HG02840 (cell line): ENCODE data around the gene LRCH4.

ENCODE experiments used
- ATAC-seq: cut with Tn5 transposase; IDR thresholded peaks from one replicate; pipeline ENCODE4 v1.9.1; 2021; ENCODE audit warnings: mild to moderate bottlenecking, moderate library complexity, moderate number of reproducible peaks; ENCODE audit not compliant: unreplicated experiment, low FRiP score

Gene LRCH4

GRCh38 chr7:100583132-100584053 is 2.5 kb downstream of the LRCH4 start:
- ATAC-seq = no peak

GRCh38 chr7:100582650-100583049 is 3.3 kb downstream of the LRCH4 start:
- no peak for ATAC-seq

- no peak for ATAC-seq
These were observed 3.8 kb downstream of the LRCH4 start for GRCh38 chr7:100582041-100582579.

- ATAC-seq = no peak
These were observed 5.3 kb downstream of the LRCH4 start for GRCh38 chr7:100580466-100581283.

DNA sequence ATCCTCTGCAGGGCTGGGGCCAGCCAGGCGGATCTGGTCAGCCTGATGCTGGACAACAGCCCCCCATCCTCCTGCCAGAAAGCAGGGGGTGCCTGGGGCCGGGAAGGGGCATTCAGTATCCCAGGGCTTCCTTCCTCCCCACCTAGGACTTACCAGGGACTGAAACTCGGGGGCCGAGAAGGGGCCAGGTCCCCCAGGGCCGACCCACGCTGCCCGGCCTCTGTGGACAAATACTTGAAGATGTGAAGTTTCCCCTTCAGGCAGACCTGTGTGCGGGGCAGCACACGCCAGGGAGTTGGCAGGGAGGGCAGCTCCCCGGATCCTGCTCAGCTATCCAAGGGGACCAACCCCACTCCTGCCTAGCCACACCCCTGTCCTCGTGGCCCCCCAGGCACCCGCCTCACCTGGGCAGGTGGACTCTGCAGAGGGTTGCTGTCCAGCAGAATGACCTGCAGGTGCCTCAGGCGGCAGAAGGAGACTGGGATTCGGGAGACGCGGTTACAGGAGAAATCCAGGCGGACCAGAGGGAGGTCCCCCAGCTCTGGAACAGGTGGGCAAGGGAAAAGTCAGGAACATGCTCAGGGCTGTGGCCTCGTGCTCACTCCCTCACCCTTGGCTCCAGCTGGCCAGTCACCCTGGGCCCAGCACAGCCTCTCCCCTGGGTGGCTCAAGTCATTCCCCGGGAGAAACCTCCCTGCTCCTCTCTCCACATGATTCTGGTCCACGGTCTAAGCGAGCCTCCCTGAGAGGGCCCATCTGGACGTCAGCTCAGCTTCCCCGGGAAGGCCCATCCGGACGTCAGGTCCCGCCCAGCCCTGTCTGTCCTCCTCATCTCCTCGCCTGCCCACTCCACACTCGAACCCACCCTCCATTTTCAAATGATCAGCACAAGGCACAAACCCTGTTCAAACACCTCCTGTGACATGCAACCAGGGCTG is 7.4 kb downstream of the LRCH4 start:
- ATAC-seq = no peak

- no peak for ATAC-seq
These were observed 8.4 kb downstream of the LRCH4 start for GRCh38 chr7:100577507-100577906.

DNA sequence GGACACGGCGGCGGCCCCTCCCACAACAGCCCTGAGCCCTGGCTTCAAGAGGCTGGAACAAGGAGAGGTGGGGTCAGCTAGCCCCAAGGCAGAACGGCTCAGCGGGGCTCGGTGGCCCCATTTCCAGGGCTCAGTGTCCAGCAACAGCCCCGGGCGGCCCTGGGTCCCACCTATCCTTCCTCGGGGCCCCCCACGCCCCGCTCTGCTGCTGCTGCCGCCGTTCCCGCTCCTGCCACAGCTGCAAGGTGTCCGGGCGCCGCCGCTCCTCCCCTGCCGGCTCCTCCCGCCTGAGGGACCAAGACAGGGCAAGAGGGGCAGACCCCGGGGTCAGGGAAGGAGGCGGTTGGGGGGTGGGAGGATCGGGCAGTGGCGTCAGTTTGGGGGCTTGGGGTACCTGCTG is 8.8 kb downstream of the LRCH4 start:
- no peak for ATAC-seq

GRCh38 chr7:100576384-100576993 is 9.4 kb downstream of the LRCH4 start:
- no peak for ATAC-seq

DNA sequence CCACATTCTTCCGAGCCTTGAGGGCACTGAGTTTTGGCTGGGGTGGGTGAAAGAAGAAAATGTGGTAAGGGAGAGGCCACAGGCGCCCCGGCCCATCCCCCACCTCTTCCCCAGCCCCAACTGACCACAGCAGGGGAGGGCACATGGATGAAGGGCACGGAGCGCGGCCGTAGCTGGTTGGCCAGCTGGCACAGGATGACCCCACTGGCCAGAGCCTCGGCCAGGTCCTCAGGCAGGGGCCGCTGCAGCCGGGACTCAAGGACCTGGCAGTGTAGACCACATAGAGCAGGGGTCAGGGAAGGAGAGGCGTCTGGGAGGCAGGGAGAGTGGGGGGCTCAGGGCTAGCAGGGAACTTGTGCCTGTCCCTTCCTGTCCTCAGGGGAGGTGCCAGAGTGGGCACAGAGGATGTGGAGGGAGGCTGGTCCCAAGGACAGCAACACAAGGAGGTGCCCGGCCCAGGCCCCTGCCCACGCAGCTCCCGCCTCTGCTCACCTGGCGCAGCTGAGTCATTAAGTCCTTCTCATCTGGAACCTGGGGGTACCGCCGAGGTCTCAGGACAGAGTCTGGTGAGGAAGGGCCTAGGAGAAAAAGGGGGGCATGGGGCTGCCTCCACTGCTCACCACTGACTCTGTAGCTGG is 10.1 kb downstream of the LRCH4 start:
- no peak for ATAC-seq

DNA sequence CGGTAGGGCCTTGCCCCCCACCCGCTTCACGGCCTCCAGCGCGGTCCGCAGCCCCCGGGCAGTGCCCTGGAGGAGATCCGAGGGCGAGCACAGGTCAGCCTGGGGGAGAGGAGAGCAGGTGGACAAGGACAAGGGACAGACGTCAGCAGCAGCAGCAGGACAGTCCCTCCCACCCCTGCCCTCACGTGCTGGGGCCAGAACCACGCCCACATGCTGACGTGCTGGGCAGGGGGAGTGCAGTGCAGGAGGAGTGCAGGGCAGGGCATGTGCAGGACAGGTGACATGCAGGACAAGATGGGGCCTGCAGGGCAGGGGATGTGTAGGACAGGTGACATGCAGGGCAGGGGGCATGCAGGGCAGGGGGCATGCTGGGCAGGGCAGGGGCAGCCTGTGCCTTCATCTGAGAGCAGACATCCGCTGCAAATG is 10.7 kb downstream of the LRCH4 start:
- no peak for ATAC-seq

DNA sequence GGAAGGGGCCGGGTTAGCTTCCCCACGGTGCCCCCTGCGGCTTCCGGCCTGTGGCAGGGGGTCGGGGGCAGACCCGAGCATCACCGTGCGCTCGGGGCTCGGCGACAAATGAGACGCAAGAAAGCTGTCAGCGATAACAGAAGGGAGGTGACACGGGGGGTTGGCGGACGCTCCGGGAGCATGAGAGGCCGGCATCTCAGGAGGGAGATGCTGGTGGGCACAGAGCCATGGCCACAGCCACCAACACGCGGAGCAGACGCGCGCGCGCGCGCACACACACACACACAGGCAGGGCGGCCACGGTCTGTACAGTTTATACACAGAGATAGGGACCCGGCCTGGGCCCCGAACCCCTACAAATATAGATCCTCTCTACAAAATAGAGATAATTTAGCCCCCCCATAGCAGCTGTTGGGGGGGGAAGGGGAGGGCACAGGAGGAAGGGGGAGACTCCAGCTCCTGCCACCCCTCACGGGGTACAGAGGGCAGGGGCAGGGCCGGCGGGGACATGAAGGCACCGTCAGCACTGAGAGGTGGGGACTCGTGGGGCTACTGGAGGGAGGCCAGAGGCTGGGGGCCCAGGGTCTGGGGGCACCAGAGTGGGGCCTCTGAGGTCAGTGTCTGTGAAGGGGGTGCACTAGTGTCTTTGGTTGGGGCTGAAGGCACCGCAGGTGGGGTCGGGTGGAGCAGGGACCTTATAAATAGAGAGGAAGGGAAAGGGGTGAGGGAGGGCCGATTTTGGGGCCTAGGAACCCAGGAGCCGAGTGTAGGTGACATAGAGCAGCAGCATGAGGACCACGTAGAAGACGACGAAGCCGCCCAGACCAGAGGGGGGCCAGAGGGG is 11.3 kb downstream of the LRCH4 start:
- no peak for ATAC-seq

GRCh38 chr7:100573691-100574361 is 12.1 kb downstream of the LRCH4 start, which contains the start of gene SAP25:
Gene SAP25, minus strand, starts transcription at chr7:100573900. Its CDS starts 158 bp downstream, at chr7:100573742.
- no peak for ATAC-seq

GRCh38 chr7:100572949-100573675 is 12.8 kb downstream of the LRCH4 start:
- ATAC-seq = no peak

DNA sequence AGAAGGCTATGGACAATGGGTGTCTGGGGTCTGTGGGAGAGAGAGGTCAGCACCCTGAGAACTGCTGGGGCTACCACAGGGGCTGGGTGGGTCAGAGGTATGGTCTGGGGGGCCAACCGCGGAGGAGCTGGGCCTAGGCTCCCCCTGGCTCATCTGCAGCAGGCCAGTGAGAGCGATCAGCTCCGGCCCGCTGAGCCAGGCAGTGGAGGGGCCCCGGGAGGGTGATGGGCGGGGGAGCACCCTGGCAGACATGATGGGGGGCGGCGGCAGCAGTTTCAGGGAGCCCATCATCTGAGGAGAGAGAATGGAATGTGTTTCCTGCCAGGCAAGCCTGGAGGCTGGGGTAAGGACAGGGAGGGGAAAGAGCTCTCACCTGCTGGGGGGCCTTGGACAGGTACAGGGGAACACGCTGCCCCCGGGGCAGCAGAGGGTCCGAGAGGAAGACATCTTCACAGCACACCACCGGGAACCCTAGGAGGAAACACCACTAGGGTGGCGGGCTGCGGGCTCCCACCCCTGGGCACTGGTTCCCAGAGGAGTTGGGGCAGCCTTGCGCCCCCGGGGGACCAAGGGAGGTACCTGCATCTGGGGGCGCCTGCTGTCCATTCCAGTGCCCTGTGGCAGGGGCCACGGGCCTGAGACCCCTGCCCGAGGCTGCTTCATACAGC is 13.5 kb downstream of the LRCH4 start:
- ATAC-seq = no peak

GRCh38 chr7:100571829-100572116 is 14.2 kb downstream of the LRCH4 start:
- ATAC-seq = no peak

DNA sequence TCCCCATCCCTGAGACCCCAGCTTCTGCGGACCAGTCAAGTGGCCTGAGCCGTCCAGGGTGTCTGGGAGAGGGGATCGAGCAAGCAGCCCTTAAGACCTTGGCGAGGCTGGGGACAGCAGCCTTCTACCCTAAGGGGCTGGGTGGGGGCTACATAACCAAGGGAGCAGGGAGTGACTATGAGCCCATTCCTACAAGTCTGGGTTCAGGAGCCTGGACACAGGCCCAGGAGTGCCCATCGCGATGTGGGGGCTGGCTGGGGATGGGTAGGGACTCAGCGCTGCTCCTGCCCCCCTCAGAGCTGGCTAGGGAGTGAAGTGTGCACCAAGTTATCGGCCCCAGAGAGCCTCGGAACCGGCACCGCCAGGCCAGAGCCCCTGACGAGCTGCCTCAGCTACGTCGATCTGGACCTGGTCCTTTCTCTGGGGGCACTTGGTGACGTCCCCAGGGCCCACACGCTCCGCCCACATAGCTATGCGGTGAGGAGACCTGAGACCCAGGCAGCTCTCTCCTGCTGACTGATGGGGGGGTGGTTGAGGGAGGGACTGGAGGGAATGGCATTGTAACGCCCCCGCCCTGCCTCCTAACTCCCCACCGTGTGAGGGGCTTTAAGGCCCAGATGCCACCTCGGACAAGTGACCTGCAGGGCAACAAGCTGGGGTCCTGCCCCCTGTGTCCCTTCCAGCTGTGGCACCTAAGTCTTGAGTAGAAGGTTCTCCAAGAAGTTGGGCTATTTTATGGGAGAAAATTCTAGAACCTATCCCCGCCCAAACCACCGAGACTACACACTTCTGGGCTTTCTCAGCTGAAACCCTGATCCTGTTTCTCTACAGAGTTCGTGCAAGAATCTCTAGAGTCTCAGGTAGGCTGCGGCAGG is 14.7 kb downstream of the LRCH4 start:
- ATAC-seq = no peak
